ENCODE results near the gene TMEM62. TPM values are rescaled to one million over a fixed set of nuclear protein-coding genes. Genes with fewer than 3 reads are reported as not detected.

The TMEM62 gene
- polyA plus RNA-seq, 3 donors: 10.5 to 11.3 (median 10.8) TPM

DNA sequence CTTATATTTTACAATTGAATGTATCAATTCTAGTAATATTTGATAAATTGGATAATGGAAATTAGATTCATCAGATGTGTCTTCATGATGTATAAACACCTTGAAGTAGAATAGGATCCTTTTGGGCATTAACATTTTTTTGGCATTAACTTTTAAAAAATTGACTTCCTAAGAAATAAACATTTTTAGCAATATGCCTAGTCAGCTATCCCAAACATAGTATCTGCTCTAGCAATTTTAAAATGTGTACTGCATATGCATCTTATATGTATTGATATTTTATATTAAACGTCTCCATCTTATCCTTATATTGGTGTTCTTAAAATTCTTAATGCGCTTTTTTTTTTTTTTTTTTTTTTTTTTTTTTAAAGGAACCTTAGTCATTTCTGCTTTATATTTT lies 60.3 kb downstream of the TMEM62 start:
- intact Hi-C loops (cut with micrococcal nuclease): no loop called here
- peaks cover 0 to 8% (median 3%) of the 10 kb centered on the region in 7 donors for H3K9me3 Mint-ChIP-seq
- H3K27ac ChIP-seq (ENCODE audit: low read depth in 1 of 2, low read length in 2 of 2): no peak overlapping the region
- H3K4me3 Mint-ChIP-seq: no peak overlapping the region
- H3K27ac Mint-ChIP-seq: no peak overlapping the region
- H3K4me2 ChIP-seq (replicated peaks; ENCODE audit: extremely low read depth, low read length, poor library complexity, severe bottlenecking): no peak overlapping the region
- peaks cover 81 to 90% of the 10 kb centered on the region in 2 donors for H3K36me3 ChIP-seq (replicated peaks in 1 of 2; ENCODE audit: control insufficient read depth in 1 of 2, insufficient read depth in 2 of 2, low read length in 2 of 2)
- no peaks in the 10 kb centered on the region for H3K79me2 ChIP-seq (ENCODE audit: insufficient read depth, low read length)
- peaks cover 16% of the 10 kb centered on the region for H4K20me1 ChIP-seq (ENCODE audit: insufficient read depth, low read length)
- H3K36me3 Mint-ChIP-seq: peaks cover 79 to 93% of the 10 kb centered on the region in 2 donors
- H3K9ac ChIP-seq (ENCODE audit: insufficient read depth, low read length, poor library complexity, severe bottlenecking): no peak overlapping the region
- peaks cover 2% of the 10 kb centered on the region for H3K4me1 Mint-ChIP-seq
- WGBS (ENCODE audit: insufficient coverage): no CpG with 5 or more reads among the region's 2 CpGs
- H3K4me1 ChIP-seq (ENCODE audit: control insufficient read depth in 1 of 2, insufficient read depth in 2 of 2, low read length in 2 of 2): no peaks in the 10 kb centered on the region
- H3K4me3 ChIP-seq (replicated peaks in 1 of 3; ENCODE audit: low read depth in 2 of 3, low read length in 3 of 3): no peak overlapping the region
- TF ChIP-seq, protein P1, sequence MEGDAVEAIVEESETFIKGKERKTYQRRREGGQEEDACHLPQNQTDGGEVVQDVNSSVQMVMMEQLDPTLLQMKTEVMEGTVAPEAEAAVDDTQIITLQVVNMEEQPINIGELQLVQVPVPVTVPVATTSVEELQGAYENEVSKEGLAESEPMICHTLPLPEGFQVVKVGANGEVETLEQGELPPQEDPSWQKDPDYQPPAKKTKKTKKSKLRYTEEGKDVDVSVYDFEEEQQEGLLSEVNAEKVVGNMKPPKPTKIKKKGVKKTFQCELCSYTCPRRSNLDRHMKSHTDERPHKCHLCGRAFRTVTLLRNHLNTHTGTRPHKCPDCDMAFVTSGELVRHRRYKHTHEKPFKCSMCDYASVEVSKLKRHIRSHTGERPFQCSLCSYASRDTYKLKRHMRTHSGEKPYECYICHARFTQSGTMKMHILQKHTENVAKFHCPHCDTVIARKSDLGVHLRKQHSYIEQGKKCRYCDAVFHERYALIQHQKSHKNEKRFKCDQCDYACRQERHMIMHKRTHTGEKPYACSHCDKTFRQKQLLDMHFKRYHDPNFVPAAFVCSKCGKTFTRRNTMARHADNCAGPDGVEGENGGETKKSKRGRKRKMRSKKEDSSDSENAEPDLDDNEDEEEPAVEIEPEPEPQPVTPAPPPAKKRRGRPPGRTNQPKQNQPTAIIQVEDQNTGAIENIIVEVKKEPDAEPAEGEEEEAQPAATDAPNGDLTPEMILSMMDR (IDR thresholded peaks at IDR 0.05): no peak
- DNase-seq: no peak
- H3K27me3 ChIP-seq (ENCODE audit: control insufficient read depth in 2 of 2, insufficient read depth in 2 of 2, low read length in 2 of 2): no peaks in the 10 kb centered on the region
- no peaks in the 10 kb centered on the region for H3K9me3 ChIP-seq (replicated peaks in 1 of 2; ENCODE audit: control insufficient read depth in 1 of 2, insufficient read depth in 1 of 2, low read length in 2 of 2)
- H2AFZ ChIP-seq (ENCODE audit: insufficient read depth, low read depth, low read length, poor library complexity, severe bottlenecking): no peak overlapping the region
- no peaks in the 10 kb centered on the region for H3K27me3 Mint-ChIP-seq (ENCODE audit: low read depth in 3 of 3)

DNA sequence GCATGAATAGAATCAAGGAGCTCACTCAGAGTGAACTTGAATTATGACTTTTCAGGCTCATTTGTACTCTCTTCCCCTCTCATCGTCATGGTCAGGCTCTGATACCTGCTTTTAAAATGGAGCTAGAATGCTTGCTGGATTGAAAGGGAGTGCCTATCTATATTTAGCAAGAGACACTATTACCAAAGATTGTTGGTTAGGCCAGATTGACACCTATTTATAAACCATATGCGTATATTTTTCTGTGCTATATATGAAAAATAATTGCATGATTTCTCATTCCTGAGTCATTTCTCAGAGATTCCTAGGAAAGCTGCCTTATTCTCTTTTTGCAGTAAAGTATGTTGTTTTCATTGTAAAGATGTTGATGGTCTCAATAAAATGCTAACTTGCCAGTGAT lies 61.4 kb downstream of the TMEM62 start:
- Histone ChIP-seq H3K4me3 (replicated peaks in 1 of 3; ENCODE audit: low read depth in 2 of 3, low read length in 3 of 3) (no peak overlapping the region), H3K79me2 (ENCODE audit: insufficient read depth, low read length) (no peaks in the 10 kb centered on the region), H2AFZ (ENCODE audit: insufficient read depth, low read depth, low read length, poor library complexity, severe bottlenecking) (no peak overlapping the region), H3K4me2 (replicated peaks; ENCODE audit: extremely low read depth, low read length, poor library complexity, severe bottlenecking) (no peak overlapping the region), H3K27me3 (ENCODE audit: control insufficient read depth in 2 of 2, insufficient read depth in 2 of 2, low read length in 2 of 2) (no peaks in the 10 kb centered on the region), H3K27ac (ENCODE audit: low read depth in 1 of 2, low read length in 2 of 2) (no peak overlapping the region), H3K9ac (ENCODE audit: insufficient read depth, low read length, poor library complexity, severe bottlenecking) (no peak overlapping the region), H3K9me3 (replicated peaks in 1 of 2; ENCODE audit: control insufficient read depth in 1 of 2, insufficient read depth in 1 of 2, low read length in 2 of 2) (no peaks in the 10 kb centered on the region), H3K36me3 (replicated peaks in 1 of 2; ENCODE audit: control insufficient read depth in 1 of 2, insufficient read depth in 2 of 2, low read length in 2 of 2) (peaks cover 72 to 81% of the 10 kb centered on the region in 2 donors), H4K20me1 (ENCODE audit: insufficient read depth, low read length) (peaks cover 7% of the 10 kb centered on the region), H3K4me1 (ENCODE audit: control insufficient read depth in 1 of 2, insufficient read depth in 2 of 2, low read length in 2 of 2) (no peaks in the 10 kb centered on the region)
- peaks cover 71 to 93% of the 10 kb centered on the region in 2 donors for H3K36me3 Mint-ChIP-seq
- H3K4me1 Mint-ChIP-seq: peaks cover 2% of the 10 kb centered on the region
- intact Hi-C loops (cut with micrococcal nuclease): no loop called here
- DNase-seq: no peak
- WGBS (ENCODE audit: insufficient coverage): no CpG with 5 or more reads among the region's 2 CpGs
- TF ChIP-seq, protein P1 (IDR thresholded peaks at IDR 0.05): no peak
- no peak overlapping the region for H3K4me3 Mint-ChIP-seq
- peak overlapping the region in 1 of 7 donors; percentile 40 for H3K27ac Mint-ChIP-seq
- H3K27me3 Mint-ChIP-seq (ENCODE audit: low read depth in 3 of 3): no peaks in the 10 kb centered on the region
- peaks cover 0 to 14% (median 3%) of the 10 kb centered on the region in 7 donors for H3K9me3 Mint-ChIP-seq
